ENCODE results near the gene WDR88.
"Not testable (repeated sequence)": the region's sequence is repeated elsewhere in the genome, so short reads cannot be mapped to it uniquely, and the experiment has no call there.

WDR88 gene

GRCh38 chr19:33147538-33147937, 15.6 kb downstream of the WDR88 start:
- Histone ChIP-seq H3K27ac (no peak overlapping the region), H3K36me3 (no peaks in the 10 kb centered on the region), H3K4me3 (ENCODE audit: low read depth, low read length) (no peak overlapping the region), H3K9me3 (ENCODE audit: severe bottlenecking) (no peaks in the 10 kb centered on the region), H3K27me3 (ENCODE audit: insufficient read depth, low read depth, severe bottlenecking) (no peaks in the 10 kb centered on the region)
- TF ChIP-seq, protein P1, sequence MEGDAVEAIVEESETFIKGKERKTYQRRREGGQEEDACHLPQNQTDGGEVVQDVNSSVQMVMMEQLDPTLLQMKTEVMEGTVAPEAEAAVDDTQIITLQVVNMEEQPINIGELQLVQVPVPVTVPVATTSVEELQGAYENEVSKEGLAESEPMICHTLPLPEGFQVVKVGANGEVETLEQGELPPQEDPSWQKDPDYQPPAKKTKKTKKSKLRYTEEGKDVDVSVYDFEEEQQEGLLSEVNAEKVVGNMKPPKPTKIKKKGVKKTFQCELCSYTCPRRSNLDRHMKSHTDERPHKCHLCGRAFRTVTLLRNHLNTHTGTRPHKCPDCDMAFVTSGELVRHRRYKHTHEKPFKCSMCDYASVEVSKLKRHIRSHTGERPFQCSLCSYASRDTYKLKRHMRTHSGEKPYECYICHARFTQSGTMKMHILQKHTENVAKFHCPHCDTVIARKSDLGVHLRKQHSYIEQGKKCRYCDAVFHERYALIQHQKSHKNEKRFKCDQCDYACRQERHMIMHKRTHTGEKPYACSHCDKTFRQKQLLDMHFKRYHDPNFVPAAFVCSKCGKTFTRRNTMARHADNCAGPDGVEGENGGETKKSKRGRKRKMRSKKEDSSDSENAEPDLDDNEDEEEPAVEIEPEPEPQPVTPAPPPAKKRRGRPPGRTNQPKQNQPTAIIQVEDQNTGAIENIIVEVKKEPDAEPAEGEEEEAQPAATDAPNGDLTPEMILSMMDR (IDR thresholded peaks at IDR 0.05; ENCODE audit: low read depth, low read length): no peak
- no peak for DNase-seq

DNA sequence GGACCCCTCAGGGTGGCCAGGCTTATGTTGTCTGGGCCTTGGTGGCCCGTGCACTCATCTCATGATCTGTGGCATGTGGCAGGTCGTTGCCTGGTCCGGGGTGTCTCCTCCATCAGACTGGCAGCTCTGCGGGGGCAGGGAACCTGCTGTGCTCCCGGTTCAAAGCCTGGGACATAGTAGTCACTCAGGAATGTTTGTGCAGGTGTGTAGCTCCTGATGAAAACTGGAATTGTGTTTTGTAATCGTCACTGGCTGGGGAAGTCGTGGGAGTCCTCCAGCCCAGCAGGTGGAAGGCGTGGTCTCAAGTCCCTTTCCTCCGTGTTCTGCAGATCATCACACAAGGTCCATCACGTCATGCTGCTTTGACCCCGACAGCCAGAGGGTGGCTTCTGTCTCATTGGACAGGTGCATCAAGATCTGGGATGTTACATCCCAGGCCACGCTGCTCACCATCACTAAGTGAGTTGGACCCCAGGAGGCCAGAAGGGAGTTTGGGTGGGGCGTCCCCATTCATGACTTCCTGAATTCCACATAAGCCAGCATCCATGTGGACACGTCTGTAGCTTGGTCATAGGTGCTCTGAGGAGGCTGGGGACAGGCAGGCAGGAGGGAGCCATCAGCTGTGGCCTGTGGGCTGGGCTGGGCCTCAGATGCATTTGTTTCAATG, 19.1 kb downstream of the WDR88 start:
- Histone ChIP-seq H3K27ac (no peak overlapping the region), H3K4me3 (ENCODE audit: low read depth, low read length) (no peak overlapping the region), H3K36me3 (no peaks in the 10 kb centered on the region), H3K27me3 (ENCODE audit: insufficient read depth, low read depth, severe bottlenecking) (no peaks in the 10 kb centered on the region), H3K9me3 (ENCODE audit: severe bottlenecking) (no peaks in the 10 kb centered on the region)
- TF ChIP-seq, protein P1 (IDR thresholded peaks at IDR 0.05; ENCODE audit: low read depth, low read length): no peak
- DNase-seq: no peak

- H3K4me3 ChIP-seq (ENCODE audit: low read depth, low read length): no peak overlapping the region
- no peaks in the 10 kb centered on the region for H3K9me3 ChIP-seq (ENCODE audit: severe bottlenecking)
- H3K27me3 ChIP-seq (ENCODE audit: insufficient read depth, low read depth, severe bottlenecking): no peaks in the 10 kb centered on the region
- H3K36me3 ChIP-seq: no peaks in the 10 kb centered on the region
- no peak for DNase-seq
- TF ChIP-seq, protein P1 (IDR thresholded peaks at IDR 0.05; ENCODE audit: low read depth, low read length): no peak
- no peak overlapping the region for H3K27ac ChIP-seq
Measured at GRCh38 chr19:33152176-33152575, 20.3 kb downstream of the WDR88 start.

DNA sequence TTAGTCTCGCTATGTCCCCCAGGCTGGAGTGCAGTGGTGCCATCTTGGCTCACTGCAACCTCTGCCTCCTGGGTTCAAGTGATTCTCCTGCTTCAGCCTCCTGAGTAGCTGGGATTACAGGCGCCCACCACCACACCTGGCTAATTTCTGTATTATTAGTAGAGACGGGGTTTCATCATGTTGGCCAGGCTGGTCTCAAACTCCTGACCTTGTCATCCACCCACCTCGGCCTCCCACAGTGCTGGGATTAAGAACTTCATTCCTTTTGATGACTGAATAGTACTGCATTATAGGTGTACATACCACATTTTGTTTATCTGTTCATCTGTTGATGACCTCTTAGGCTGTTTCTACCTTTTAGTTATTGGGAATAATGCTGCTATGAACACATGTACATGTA, 20.7 kb downstream of the WDR88 start:
- H3K36me3 ChIP-seq; H3K9me3 ChIP-seq (ENCODE audit: severe bottlenecking); H3K4me3 ChIP-seq (ENCODE audit: low read depth, low read length); H3K27ac ChIP-seq; DNase-seq; H3K27me3 ChIP-seq (ENCODE audit: insufficient read depth, low read depth, severe bottlenecking): not testable (repeated sequence)

GRCh38 chr19:33154313-33154712, 22.4 kb downstream of the WDR88 start:
- not testable (repeated sequence) for H3K36me3 ChIP-seq; H3K9me3 ChIP-seq (ENCODE audit: severe bottlenecking); H3K4me3 ChIP-seq (ENCODE audit: low read depth, low read length); DNase-seq; H3K27ac ChIP-seq; H3K27me3 ChIP-seq (ENCODE audit: insufficient read depth, low read depth, severe bottlenecking)

DNA sequence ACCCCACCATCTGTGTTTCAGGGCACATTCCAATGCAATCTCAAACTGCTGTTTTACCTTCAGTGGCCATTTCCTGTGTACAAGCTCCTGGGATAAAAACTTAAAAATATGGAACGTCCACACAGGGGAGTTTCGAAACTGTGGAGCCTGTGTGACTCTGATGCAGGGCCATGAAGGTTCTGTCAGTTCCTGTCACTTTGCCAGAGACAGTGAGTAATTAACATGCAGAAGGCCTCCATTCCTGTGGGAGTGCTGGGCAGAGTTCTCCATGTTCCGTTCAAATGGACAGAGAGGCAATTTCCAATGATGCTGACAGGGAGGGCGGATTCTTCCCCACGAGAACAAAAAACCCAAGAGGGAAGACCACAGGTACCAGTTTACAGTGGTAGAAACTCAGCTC, 24.4 kb downstream of the WDR88 start:
- no peak overlapping the region for H3K27ac ChIP-seq
- no peak for DNase-seq
- H3K9me3 ChIP-seq (ENCODE audit: severe bottlenecking): no peaks in the 10 kb centered on the region
- no peak overlapping the region for H3K4me3 ChIP-seq (ENCODE audit: low read depth, low read length)
- H3K27me3 ChIP-seq (ENCODE audit: insufficient read depth, low read depth, severe bottlenecking): no peaks in the 10 kb centered on the region
- TF ChIP-seq, protein P1 (IDR thresholded peaks at IDR 0.05; ENCODE audit: low read depth, low read length): no peak
- no peaks in the 10 kb centered on the region for H3K36me3 ChIP-seq

- no peaks in the 10 kb centered on the region for H3K36me3 ChIP-seq
- TF ChIP-seq, protein P1 (IDR thresholded peaks at IDR 0.05; ENCODE audit: low read depth, low read length): no peak
- H3K27me3 ChIP-seq (ENCODE audit: insufficient read depth, low read depth, severe bottlenecking): no peaks in the 10 kb centered on the region
- no peak for DNase-seq
- no peak overlapping the region for H3K27ac ChIP-seq
- no peaks in the 10 kb centered on the region for H3K9me3 ChIP-seq (ENCODE audit: severe bottlenecking)
- no peak overlapping the region for H3K4me3 ChIP-seq (ENCODE audit: low read depth, low read length)
Measured at GRCh38 chr19:33157906-33158305, 26.0 kb downstream of the WDR88 start.
